ENCODE results near the gene ORM2. TPM values are rescaled to one million over a fixed set of nuclear protein-coding genes. Genes with fewer than 3 reads are reported as not detected.

Gene ORM2
- total and polyA plus RNA-seq, 5 experiments from 2014 or later, result not detected

GRCh38 chr9:114363424-114363823 is 33.8 kb downstream of the ORM2 start:
- peak; percentile 60 to 70 for ATAC-seq
- POLR2A ChIA-PET, result interaction anchor here (0.7 to 41.6 kb wide), 4 partner anchors 10 to 249 kb away, joined by 3 to 1589 read pairs (median 188); partner anchors contain the start of gene AKNA

GRCh38 chr9:114364134-114365041 is 34.7 kb downstream of the ORM2 start:
- POLR2A ChIA-PET, result interaction anchor here (0.7 to 41.6 kb wide), 5 partner anchors 9 to 248 kb away, joined by 3 to 1589 read pairs (median 52); partner anchors contain the start of gene AKNA
- no peaks in the 10 kb centered on the region for H3K27me3 Mint-ChIP-seq
- ATAC-seq (no peak), DNase-seq (no peak)
- peaks cover 42 to 93% (median 87%) of the 10 kb centered on the region in 4 donors for H3K4me1 Mint-ChIP-seq
- peaks cover 0 to 3% (median 0%) of the 10 kb centered on the region in 9 donors for H3K9me3 Mint-ChIP-seq
- peak overlapping the region; percentile 91 to 98 (median 94) for H3K27ac Mint-ChIP-seq
- H3K4me3 Mint-ChIP-seq, result peak overlapping the region in 9 of 10 donors; percentile 10 to 76 (median 72)
- H3K36me3 Mint-ChIP-seq, result peaks cover 5 to 95% (median 59%) of the 10 kb centered on the region in 3 donors

More at GRCh38 chr9:114363424-114363823, 33.8 kb downstream of the ORM2 start:
- Mint-ChIP-seq H3K36me3 (peaks cover 6 to 98% (median 58%) of the 10 kb centered on the region in 3 donors), H3K9me3 (peaks cover 0 to 3% (median 0%) of the 10 kb centered on the region in 9 donors), H3K4me1 (peaks cover 44 to 90% (median 86%) of the 10 kb centered on the region in 4 donors), H3K4me3 (peak overlapping the region; percentile 38 to 76 (median 68)), H3K27ac (peak overlapping the region; percentile 91 to 98 (median 94)), H3K27me3 (no peaks in the 10 kb centered on the region)
- peak in 6 of 10 donors; percentile 29 to 58 (median 46) for DNase-seq

- Mint-ChIP-seq H3K4me1 (peaks cover 45 to 94% (median 88%) of the 10 kb centered on the region in 4 donors), H3K27ac (peak overlapping the region in 9 of 10 donors; percentile 87 to 98 (median 94)), H3K9me3 (peaks cover 0 to 3% (median 0%) of the 10 kb centered on the region in 9 donors), H3K36me3 (peaks cover 9 to 94% (median 56%) of the 10 kb centered on the region in 3 donors), H3K27me3 (no peaks in the 10 kb centered on the region), H3K4me3 (peak overlapping the region in 6 of 10 donors; percentile 3 to 74 (median 62))
- no peak for ATAC-seq
- POLR2A ChIA-PET, result interaction anchor here (1.9 to 41.6 kb wide), 4 partner anchors 8 to 33 kb away, joined by 7 to 1589 read pairs (median 188); partner anchors contain the start of gene AKNA
- DNase-seq, result no peak
These were observed 35.5 kb downstream of the ORM2 start for GRCh38 chr9:114365194-114365593.

GRCh38 chr9:114366334-114367128 is 36.9 kb downstream of the ORM2 start:
- Mint-ChIP-seq H3K4me1 (peaks cover 37 to 93% (median 88%) of the 10 kb centered on the region in 4 donors), H3K27ac (peak overlapping the region; percentile 88 to 99 (median 97)), H3K9me3 (peaks cover 0 to 3% (median 0%) of the 10 kb centered on the region in 9 donors), H3K36me3 (peaks cover 9 to 90% (median 48%) of the 10 kb centered on the region in 3 donors), H3K27me3 (no peaks in the 10 kb centered on the region), H3K4me3 (peak overlapping the region; percentile 59 to 82 (median 78))
- ATAC-seq (peak; percentile 59 to 82), DNase-seq (peak in 6 of 10 donors; percentile 39 to 74 (median 64))
- POLR2A ChIA-PET, result interaction anchor here (0.6 to 41.6 kb wide), 8 partner anchors 7 to 788 kb away, joined by 3 to 1589 read pairs (median 10); partner anchors contain the start of genes AKNA, ATP6V1G1 and WHRN

- no peak for DNase-seq
- H3K9me3 Mint-ChIP-seq, result peaks cover 0 to 3% (median 0%) of the 10 kb centered on the region in 9 donors
- peaks cover 44 to 95% (median 91%) of the 10 kb centered on the region in 4 donors for H3K4me1 Mint-ChIP-seq
- peak overlapping the region; percentile 88 to 99 (median 97) for H3K27ac Mint-ChIP-seq
- ATAC-seq, result no peak
- POLR2A ChIA-PET, result interaction anchor here (1.8 to 41.6 kb wide), 5 partner anchors 19 to 245 kb away, joined by 5 to 1589 read pairs (median 10); partner anchors contain the start of genes AKNA, ATP6V1G1 and WHRN
- H3K4me3 Mint-ChIP-seq, result peak overlapping the region; percentile 27 to 82 (median 78)
- H3K36me3 Mint-ChIP-seq, result peaks cover 9 to 87% (median 42%) of the 10 kb centered on the region in 3 donors
- no peaks in the 10 kb centered on the region for H3K27me3 Mint-ChIP-seq
These were observed 37.7 kb downstream of the ORM2 start for GRCh38 chr9:114367366-114367765.

GRCh38 chr9:114367772-114368569 is 38.3 kb downstream of the ORM2 start:
- H3K4me3 Mint-ChIP-seq, result peak overlapping the region in 8 of 10 donors; percentile 31 to 81 (median 72)
- H3K9me3 Mint-ChIP-seq, result peaks cover 0 to 3% (median 0%) of the 10 kb centered on the region in 9 donors
- peaks cover 9 to 82% (median 42%) of the 10 kb centered on the region in 3 donors for H3K36me3 Mint-ChIP-seq
- H3K27me3 Mint-ChIP-seq, result no peaks in the 10 kb centered on the region
- peaks cover 44 to 96% (median 93%) of the 10 kb centered on the region in 4 donors for H3K4me1 Mint-ChIP-seq
- no peak for DNase-seq
- POLR2A ChIA-PET, result interaction anchor here (1.8 to 41.6 kb wide), 5 partner anchors 20 to 244 kb away, joined by 5 to 1589 read pairs (median 10); partner anchors contain the start of genes AKNA, ATP6V1G1 and WHRN
- peak overlapping the region; percentile 88 to 99 (median 97) for H3K27ac Mint-ChIP-seq
- ATAC-seq, result no peak

- Mint-ChIP-seq H3K4me3 (peak overlapping the region; percentile 0 to 74 (median 48)), H3K4me1 (peaks cover 44 to 96% (median 93%) of the 10 kb centered on the region in 4 donors), H3K36me3 (peaks cover 9 to 81% (median 41%) of the 10 kb centered on the region in 3 donors), H3K27ac (peak overlapping the region; percentile 22 to 94 (median 89)), H3K9me3 (peaks cover 0 to 3% (median 0%) of the 10 kb centered on the region in 9 donors), H3K27me3 (no peaks in the 10 kb centered on the region)
- DNase-seq (no peak), ATAC-seq (no peak)
- POLR2A ChIA-PET, result interaction anchor here (17.4 to 41.6 kb wide), 2 partner anchors 22 to 23 kb away, joined by 324 to 1589 read pairs; partner anchors contain the start of gene AKNA
These were observed 39.8 kb downstream of the ORM2 start for GRCh38 chr9:114369216-114370130.

- Mint-ChIP-seq H3K4me1 (peaks cover 49 to 96% (median 96%) of the 10 kb centered on the region in 4 donors), H3K9me3 (no peaks in the 10 kb centered on the region), H3K4me3 (peak overlapping the region in 9 of 10 donors; percentile 33 to 88 (median 75)), H3K27me3 (no peaks in the 10 kb centered on the region), H3K27ac (peak overlapping the region; percentile 22 to 98 (median 92)), H3K36me3 (peaks cover 9 to 81% (median 36%) of the 10 kb centered on the region in 3 donors)
- POLR2A ChIA-PET, result interaction anchor here (0.9 to 41.6 kb wide), 3 partner anchors 8 to 23 kb away, joined by 4 to 1589 read pairs (median 324); partner anchors contain the start of gene AKNA
- no peak for DNase-seq
- no peak for ATAC-seq
These were observed 40.7 kb downstream of the ORM2 start for GRCh38 chr9:114370251-114370967.

- DNase-seq (no peak), ATAC-seq (no peak)
- POLR2A ChIA-PET, result interaction anchor here (0.9 to 41.6 kb wide), 4 partner anchors 9 to 217 kb away, joined by 4 to 1589 read pairs (median 164); partner anchors contain the start of genes AKNA and ATP6V1G1
- peak overlapping the region; percentile 85 to 98 (median 90) for H3K27ac Mint-ChIP-seq
- no peaks in the 10 kb centered on the region for H3K27me3 Mint-ChIP-seq
- H3K4me3 Mint-ChIP-seq, result peak overlapping the region in 9 of 10 donors; percentile 61 to 88 (median 82)
- H3K4me1 Mint-ChIP-seq, result peaks cover 53 to 96% (median 95%) of the 10 kb centered on the region in 4 donors
- H3K36me3 Mint-ChIP-seq, result peaks cover 9 to 81% (median 37%) of the 10 kb centered on the region in 3 donors
- H3K9me3 Mint-ChIP-seq, result no peaks in the 10 kb centered on the region
These were observed 41.3 kb downstream of the ORM2 start for GRCh38 chr9:114370968-114371320.

Measured in naive thymus-derived CD8-positive, alpha-beta T cell (primary cell).